ENCODE results near the gene MPIG6B. TPM values are rescaled to one million over a fixed set of nuclear protein-coding genes. Genes with fewer than 3 reads are reported as not detected.

MPIG6B gene
- total RNA-seq, 1 experiment from 2014 or later = not detected

DNA sequence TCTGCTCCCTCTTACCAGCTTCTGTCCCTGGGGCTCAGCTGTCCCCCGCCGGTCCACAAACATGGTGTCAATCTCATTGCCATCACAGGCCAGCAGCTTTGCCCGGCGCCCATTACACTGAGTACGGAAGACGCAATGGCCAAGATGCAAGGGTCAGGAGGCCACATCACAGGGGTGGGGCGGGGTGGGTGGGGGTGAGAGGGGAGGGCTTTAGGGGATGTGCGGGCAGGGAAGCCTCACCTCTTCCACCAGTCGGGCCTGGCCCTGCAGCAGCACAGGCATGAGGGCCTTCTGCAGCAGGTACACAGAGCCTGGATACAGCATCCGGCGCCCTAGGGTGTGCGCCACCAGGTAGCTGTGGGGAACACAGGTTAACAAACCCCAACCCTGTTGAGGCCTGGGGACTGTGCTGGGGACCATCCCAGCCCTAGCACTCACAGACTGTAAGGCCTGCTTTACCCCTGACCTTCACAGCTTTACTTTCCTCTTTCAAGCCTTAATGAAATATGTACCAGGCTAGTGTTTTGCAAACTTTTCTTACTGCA lies 31.5 kb upstream of the MPIG6B start:
- peaks cover 9 to 61% (median 46%) of the 10 kb centered on the region in 3 experiments; a peak in 6 of 7 replicates for H3K36me3 Mint-ChIP-seq (ENCODE audit: insufficient read depth in 1 of 3, low read depth in 3 of 3)
- no peaks in the 10 kb centered on the region for H3K23me2 ChIP-seq (ENCODE audit: insufficient read length, low read depth, low read length, poor library complexity, severe bottlenecking)
- no peaks in the 10 kb centered on the region for H3K9me3 ChIP-seq (ENCODE audit: control insufficient read depth, low read depth, low read length)
- H3K27me3 ChIP-seq (ENCODE audit: insufficient read depth, low read length) = no peaks in the 10 kb centered on the region
- H3K9ac ChIP-seq (ENCODE audit: extremely low read depth, insufficient read length, low read length) = no peak overlapping the region
- no peaks in the 10 kb centered on the region for H3K79me1 ChIP-seq (ENCODE audit: insufficient read depth, low read depth, low read length, poor library complexity, severe bottlenecking)
- H3K4me3 Mint-ChIP-seq = no peak overlapping the region
- no peaks in the 10 kb centered on the region for H3K27me3 Mint-ChIP-seq (ENCODE audit: low read depth)
- H2BK20ac ChIP-seq (ENCODE audit: low read depth, low read length, poor library complexity, severe bottlenecking) = no peak overlapping the region
- no peaks in the 10 kb centered on the region for H3K79me2 ChIP-seq (ENCODE audit: insufficient read depth, low read length)
- TF ChIP-seq, protein P1, sequence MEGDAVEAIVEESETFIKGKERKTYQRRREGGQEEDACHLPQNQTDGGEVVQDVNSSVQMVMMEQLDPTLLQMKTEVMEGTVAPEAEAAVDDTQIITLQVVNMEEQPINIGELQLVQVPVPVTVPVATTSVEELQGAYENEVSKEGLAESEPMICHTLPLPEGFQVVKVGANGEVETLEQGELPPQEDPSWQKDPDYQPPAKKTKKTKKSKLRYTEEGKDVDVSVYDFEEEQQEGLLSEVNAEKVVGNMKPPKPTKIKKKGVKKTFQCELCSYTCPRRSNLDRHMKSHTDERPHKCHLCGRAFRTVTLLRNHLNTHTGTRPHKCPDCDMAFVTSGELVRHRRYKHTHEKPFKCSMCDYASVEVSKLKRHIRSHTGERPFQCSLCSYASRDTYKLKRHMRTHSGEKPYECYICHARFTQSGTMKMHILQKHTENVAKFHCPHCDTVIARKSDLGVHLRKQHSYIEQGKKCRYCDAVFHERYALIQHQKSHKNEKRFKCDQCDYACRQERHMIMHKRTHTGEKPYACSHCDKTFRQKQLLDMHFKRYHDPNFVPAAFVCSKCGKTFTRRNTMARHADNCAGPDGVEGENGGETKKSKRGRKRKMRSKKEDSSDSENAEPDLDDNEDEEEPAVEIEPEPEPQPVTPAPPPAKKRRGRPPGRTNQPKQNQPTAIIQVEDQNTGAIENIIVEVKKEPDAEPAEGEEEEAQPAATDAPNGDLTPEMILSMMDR (conservative IDR thresholded peaks at IDR 0.05) = no peak
- no peak overlapping the region for H2BK120ac ChIP-seq (ENCODE audit: low read depth, low read length, poor library complexity, severe bottlenecking)
- H3K9me3 Mint-ChIP-seq = no peaks in the 10 kb centered on the region
- no peak overlapping the region for H3K27ac ChIP-seq (ENCODE audit: insufficient read length, low read depth, low read length)
- H3K23ac ChIP-seq (ENCODE audit: insufficient read length, low read depth, low read length) = no peak overlapping the region
- no CpG with 5 or more reads among the region's 12 CpGs for WGBS (ENCODE audit: extremely low coverage, insufficient read length, low lambda C conversion rate)
- no peak for DNase-seq
- no peak overlapping the region for H2BK5ac ChIP-seq (ENCODE audit: insufficient read length, low read length)
- no peak overlapping the region for H2AK5ac ChIP-seq (ENCODE audit: insufficient read length, low read length)
- H4K20me1 ChIP-seq (ENCODE audit: control insufficient read depth, insufficient read depth, insufficient read length) = no peaks in the 10 kb centered on the region
- H3K4ac ChIP-seq (ENCODE audit: low read depth, low read length) = no peak overlapping the region
- H3K27ac Mint-ChIP-seq = no peak overlapping the region
- H4K5ac ChIP-seq (ENCODE audit: insufficient read length, low read depth, low read length) = no peak overlapping the region
- H3K56ac ChIP-seq (ENCODE audit: insufficient read length, low read depth, low read length) = no peak overlapping the region
- H3K4me1 Mint-ChIP-seq = peaks cover 5 to 10% of the 10 kb centered on the region in 2 experiments; a peak in 3 of 4 replicates
- H4K91ac ChIP-seq (ENCODE audit: insufficient read length, low read depth, low read length) = no peak overlapping the region
- no peak overlapping the region for H2AFZ ChIP-seq (ENCODE audit: low read length)
- H3T11ph ChIP-seq (ENCODE audit: low read length) = no peak overlapping the region
- no peak overlapping the region for H3K4me2 ChIP-seq (ENCODE audit: insufficient read depth, insufficient read length, low read length)
- H2BK12ac ChIP-seq (ENCODE audit: insufficient read length, low read depth, low read length) = no peak overlapping the region
- no peak overlapping the region for H2BK15ac ChIP-seq (ENCODE audit: low read depth, low read length)
- no peak overlapping the region for H3K18ac ChIP-seq (ENCODE audit: insufficient read length, low read depth, low read length)
- no peak overlapping the region for H3K14ac ChIP-seq (ENCODE audit: insufficient read depth, low read length)
- no peak overlapping the region for H4K8ac ChIP-seq (replicated peaks; ENCODE audit: insufficient read length, low read depth, low read length)
- H3K4me1 ChIP-seq (ENCODE audit: insufficient read depth, low read length) = no peaks in the 10 kb centered on the region
